Measurements from ENCODE around the gene ZC3H18. TPM values are rescaled to one million over a fixed set of nuclear protein-coding genes. Genes with fewer than 3 reads are reported as not detected.

The ZC3H18 gene
- total RNA-seq, 4 donors from 2014 or later = 19.7 to 52.2 (median 28.1) TPM

GRCh38 chr16:88630941-88631340 is 60.7 kb downstream of the ZC3H18 start:
- no peak overlapping the region for H3K27ac ChIP-seq
- H3K27me3 ChIP-seq = peaks cover 0 to 18% of the 10 kb centered on the region in 2 donors
- DNase-seq (ENCODE audit: low spot score in 2 of 2) = no peak
- peaks cover 0 to 19% (median 8%) of the 10 kb centered on the region in 4 donors for H3K4me1 ChIP-seq
- WGBS, 2 donors = 86 to 90% methylated on average over 19 to 23 of the region's 23 CpGs
- TF ChIP-seq POLR2A (IDR thresholded peaks at IDR 0.05) = no peak
- TF ChIP-seq EP300 (IDR thresholded peaks at IDR 0.05) = no peak
- TF ChIP-seq CTCF (IDR thresholded peaks at IDR 0.05) = no peak
- peaks cover 0 to 84% (median 12%) of the 10 kb centered on the region in 3 donors for H3K36me3 ChIP-seq
- H3K9me3 ChIP-seq = no peaks in the 10 kb centered on the region
- no peak overlapping the region for H3K4me3 ChIP-seq

GRCh38 chr16:88631384-88631783 is 61.2 kb downstream of the ZC3H18 start:
- Histone ChIP-seq H3K36me3 (peaks cover 0 to 80% (median 12%) of the 10 kb centered on the region in 3 donors), H3K4me1 (peaks cover 0 to 19% (median 8%) of the 10 kb centered on the region in 4 donors), H3K9me3 (no peaks in the 10 kb centered on the region), H3K4me3 (no peak overlapping the region), H3K27me3 (peaks cover 0 to 21% of the 10 kb centered on the region in 2 donors), H3K27ac (no peak overlapping the region)
- DNase-seq (ENCODE audit: low spot score in 2 of 2) = no peak
- TF ChIP-seq EP300 (IDR thresholded peaks at IDR 0.05) (no peak), POLR2A (IDR thresholded peaks at IDR 0.05) (no peak), CTCF (IDR thresholded peaks at IDR 0.05) (no peak)
- WGBS, 2 donors = 69% methylated on average over 16 of the region's 16 CpGs

- peaks cover 0 to 28% of the 10 kb centered on the region in 2 donors for H3K27me3 ChIP-seq
- H3K4me3 ChIP-seq = no peak overlapping the region
- H3K4me1 ChIP-seq = peaks cover 0 to 19% (median 8%) of the 10 kb centered on the region in 4 donors
- DNase-seq (ENCODE audit: low spot score in 2 of 2) = no peak
- TF ChIP-seq CTCF (IDR thresholded peaks at IDR 0.05) (no peak), EP300 (IDR thresholded peaks at IDR 0.05) (no peak), POLR2A (IDR thresholded peaks at IDR 0.05) (no peak)
- 87 to 89% methylated on average over 23 to 30 of the region's 30 CpGs for WGBS, 2 donors
- peaks cover 0 to 73% (median 12%) of the 10 kb centered on the region in 3 donors for H3K36me3 ChIP-seq
- no peak overlapping the region for H3K27ac ChIP-seq
- no peaks in the 10 kb centered on the region for H3K9me3 ChIP-seq
Measured at GRCh38 chr16:88631920-88632586, 61.9 kb downstream of the ZC3H18 start.

GRCh38 chr16:88632587-88632930 is 62.4 kb downstream of the ZC3H18 start:
- peaks cover 0 to 68% (median 12%) of the 10 kb centered on the region in 3 donors for H3K36me3 ChIP-seq
- no peak overlapping the region for H3K4me3 ChIP-seq
- TF ChIP-seq CTCF (IDR thresholded peaks at IDR 0.05) (no peak), EP300 (IDR thresholded peaks at IDR 0.05) (no peak), POLR2A (IDR thresholded peaks at IDR 0.05) (no peak)
- no peak overlapping the region for H3K27ac ChIP-seq
- H3K27me3 ChIP-seq = peaks cover 0 to 33% of the 10 kb centered on the region in 2 donors
- no peaks in the 10 kb centered on the region for H3K9me3 ChIP-seq
- H3K4me1 ChIP-seq = peaks cover 0 to 19% (median 8%) of the 10 kb centered on the region in 4 donors
- WGBS, 2 donors = 90 to 93% methylated on average over 10 to 11 of the region's 11 CpGs
- DNase-seq (ENCODE audit: low spot score in 2 of 2) = no peak

- peaks cover 0 to 23% (median 9%) of the 10 kb centered on the region in 4 donors for H3K4me1 ChIP-seq
- peaks cover 0 to 44% of the 10 kb centered on the region in 2 donors for H3K27me3 ChIP-seq
- WGBS, 2 donors = 42 to 54% methylated on average over 7 to 20 of the region's 23 CpGs
- peak overlapping the region in 3 of 4 donors; percentile 11 to 49 (median 45) for H3K4me3 ChIP-seq
- H3K36me3 ChIP-seq = peaks cover 0 to 57% (median 12%) of the 10 kb centered on the region in 3 donors
- peak overlapping the region in 1 of 4 donors; percentile 71 for H3K27ac ChIP-seq
- TF ChIP-seq CTCF (IDR thresholded peaks at IDR 0.05) = no peak
- no peak for TF ChIP-seq POLR2A (IDR thresholded peaks at IDR 0.05)
- TF ChIP-seq EP300 (IDR thresholded peaks at IDR 0.05) = no peak
- no peaks in the 10 kb centered on the region for H3K9me3 ChIP-seq
- no peak for DNase-seq (ENCODE audit: low spot score in 2 of 2)
Measured at GRCh38 chr16:88633684-88634140, 63.5 kb downstream of the ZC3H18 start.
